Psoas muscle (tissue), 8 donors: ENCODE measurements around the gene PSPC1. TPM values are rescaled to one million over a fixed set of nuclear protein-coding genes. Genes with fewer than 3 reads are reported as not detected.
"Not testable (repeated sequence)": the region's sequence is repeated elsewhere in the genome, so short reads cannot be mapped to it uniquely, and the experiment has no call there.

ENCODE experiments used
- ATAC-seq, 4 donors: fragments of 200-7000 bp; cut with Tn5 transposase; one replicate each; pipeline ENCODE4 v1.9.1; 2020; ENCODE audit warnings: moderate library complexity in 3 of 4, mild to moderate bottlenecking in 2 of 4
- DNase-seq, 2 donors: peaks; one replicate each; pipeline ENCODE4 v3.0.0-alpha.2; 2020
- H3K27ac ChIP-seq: fragments of 200-600 bp; one replicate; pipeline ENCODE4 v1.8.0; 2022
- H3K27me3 ChIP-seq, 3 donors: fragments of 200-600 bp in 1 of 3; one replicate each; pipeline versions ENCODE4 v1.6.1 to v1.8.0; 2013 to 2022; ENCODE audit warnings: low read length in 2 of 3, mild to moderate bottlenecking in 2 of 3, moderate library complexity in 1 of 3; ENCODE audit not compliant: insufficient read depth in 3 of 3
- H3K36me3 ChIP-seq, 2 donors: fragments of 200-600 bp in 1 of 2; one replicate each; pipeline versions ENCODE4 v1.6.1 to v1.8.0; 2013 to 2022; ENCODE audit warnings: low read depth in 1 of 2, mild to moderate bottlenecking in 1 of 2, moderate library complexity in 1 of 2; ENCODE audit not compliant: insufficient read depth in 1 of 2
- H3K4me1 ChIP-seq: fragments of 200-600 bp; one replicate; pipeline ENCODE4 v1.8.0; 2022
- H3K4me3 ChIP-seq: fragments of 200-600 bp; one replicate; pipeline ENCODE4 v1.8.0; 2022; ENCODE audit warnings: mild to moderate bottlenecking
- H3K9me3 ChIP-seq: fragments of 200-600 bp; one replicate; pipeline ENCODE4 v1.8.0; 2022
- CTCF ChIP-seq: fragments of 200-600 bp; IDR thresholded peaks from one replicate; pipeline ENCODE4 v1.8.0; 2022; ENCODE audit warnings: antibody characterized with exemption
- WGBS, 3 donors: extraction: QIAGEN DNeasy Blood & Tissue Kit; methylation state at CpG; one replicate each; pipeline versions ENCODE4 v1.1.6 to v1.1.7; 2013; 5-methylcytosine and 5-hydroxymethylcytosine counted together
- intact Hi-C, 2 donors: fragments of 100-400 bp; cut with DNase I; formaldehyde crosslinking; loops; one replicate each; pipeline versions ENCODE4 v1.11.0 to v1.14.2; 2022
- polyA plus RNA-seq, 3 donors: library from polyadenylated mRNA; stranded (reverse); fragments of 200-250 nt; gene quantifications; one replicate each; pipeline ENCODE4 v1.2.3, GENCODE V29; 2013
- total RNA-seq, 4 donors: library from RNA; stranded (reverse); fragmentation: NEBNext Ultra II Directional in 2 of 4; extraction: Animal tissue kit (Norgen Biotek cat#: 25700) in 2 of 4; gene quantifications; one replicate each; pipeline versions ENCODE4 v1.2.1 to v1.2.4, GENCODE V29; 2021 to 2023
- donor health status: healthy with polysubstance abuse.
- donor health status: DM: no; HTN: no; CAD: no; lungs with moderate emphysema.
- donor health status: Bipolar disorder and iron deficiency.
- donor health status: healthy.
- donor health status: DM: yes; HTN: yes; CAD: no.
- donor health status: DM: no; HTN: no; CAD: no.
- donor health status: DM: no; HTN: no; CAD: no.
- donor health status: DM: yes; HTN: yes; CAD: no.

The PSPC1 gene
- total and polyA plus RNA-seq, 7 donors: 18.1 to 39.8 (median 24.8) TPM

DNA sequence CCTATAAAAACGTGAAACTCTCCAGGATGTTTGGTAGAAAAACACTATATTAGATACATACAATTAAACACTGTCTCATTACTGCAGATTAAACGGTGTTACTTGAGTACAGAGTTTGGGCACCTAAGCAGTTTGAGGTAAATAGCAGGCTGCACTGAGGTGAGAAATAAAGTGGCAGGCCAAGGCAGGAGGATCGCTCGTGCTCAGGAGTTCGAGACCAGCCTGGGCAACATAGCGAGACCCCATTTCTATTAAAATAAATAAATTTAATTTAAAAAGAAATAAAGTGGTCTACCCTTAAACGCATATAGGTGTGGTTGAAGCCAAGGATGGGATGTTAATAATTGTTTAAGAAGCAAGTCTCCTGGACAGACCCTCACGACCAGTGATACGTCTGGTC lies 1.2 kb downstream of the PSPC1 start:
- intact Hi-C loops: loop anchor here (5.0 to 10.0 kb wide), 3 partner anchors 81 to 173 kb away; partner anchors contain the start of genes MPHOSPH8 (in 1 of the 2), ZMYM2 (in 1 of the 2) and ZMYM5 (in 1 of the 2)
- peaks cover 9% of the 10 kb centered on the region for H3K4me1 ChIP-seq
- WGBS, 3 donors: 17 to 23% (median 19%) methylated on average over 9 of the region's 9 CpGs
- no peaks in the 10 kb centered on the region for H3K9me3 ChIP-seq
- DNase-seq (no peak), ATAC-seq (no peak)
- TF ChIP-seq CTCF: no peak
- H3K36me3 ChIP-seq: no peaks in the 10 kb centered on the region
- peak overlapping the region; percentile 97 for H3K27ac ChIP-seq
- H3K4me3 ChIP-seq: peak overlapping the region; percentile 96
- H3K27me3 ChIP-seq: no peaks in the 10 kb centered on the region

GRCh38 chr13:19780753-19781418 lies 1.9 kb downstream of the PSPC1 start:
- H3K4me3 ChIP-seq: peak overlapping the region; percentile 96
- not testable (repeated sequence) for ATAC-seq, H3K4me1 ChIP-seq, H3K36me3 ChIP-seq, DNase-seq, H3K9me3 ChIP-seq, H3K27ac ChIP-seq, H3K27me3 ChIP-seq
- intact Hi-C loops: loop anchor here (5.0 to 10.0 kb wide), 3 partner anchors 81 to 174 kb away; partner anchors contain the start of genes MPHOSPH8 (in 1 of the 2), ZMYM2 (in 1 of the 2) and ZMYM5 (in 1 of the 2)
- WGBS, 3 donors: 93 to 96% (median 95%) methylated on average over 22 of the region's 22 CpGs

- no peak overlapping the region for H3K27ac ChIP-seq
- no peak for TF ChIP-seq CTCF
- intact Hi-C loops: no loop called here
- no peaks in the 10 kb centered on the region for H3K9me3 ChIP-seq
- H3K4me3 ChIP-seq: no peak overlapping the region
- DNase-seq (no peak), ATAC-seq (no peak)
- H3K36me3 ChIP-seq: peaks cover 0 to 34% of the 10 kb centered on the region in 2 donors
- peaks cover 4% of the 10 kb centered on the region for H3K4me1 ChIP-seq
- WGBS, 3 donors: 82 to 96% (median 90%) methylated on average over 6 of the region's 6 CpGs
- H3K27me3 ChIP-seq: no peaks in the 10 kb centered on the region
Observed at GRCh38 chr13:19772306-19772705, 10.4 kb downstream of the PSPC1 start.

GRCh38 chr13:19769854-19770253 lies 12.9 kb downstream of the PSPC1 start:
- peaks cover 0 to 38% of the 10 kb centered on the region in 2 donors for H3K36me3 ChIP-seq
- 76 to 85% (median 80%) methylated on average over 2 of the region's 2 CpGs for WGBS, 3 donors
- H3K4me1 ChIP-seq: no peaks in the 10 kb centered on the region
- TF ChIP-seq CTCF: no peak
- no peak overlapping the region for H3K27ac ChIP-seq
- no peaks in the 10 kb centered on the region for H3K27me3 ChIP-seq
- no peak for DNase-seq
- intact Hi-C loops: loop anchor here in 1 of 2 donors (10.0 kb wide), 1 partner anchor 55 kb away; no protein-coding TSS in a partner anchor
- no peak for ATAC-seq
- no peaks in the 10 kb centered on the region for H3K9me3 ChIP-seq
- no peak overlapping the region for H3K4me3 ChIP-seq

- ATAC-seq (no peak), DNase-seq (no peak)
- intact Hi-C loops: loop anchor here in 1 of 2 donors (10.0 kb wide), 1 partner anchor 53 kb away; no protein-coding TSS in a partner anchor
- 89 to 96% (median 92%) methylated on average over 2 of the region's 2 CpGs for WGBS, 3 donors
- H3K4me3 ChIP-seq: no peak overlapping the region
- H3K4me1 ChIP-seq: peaks cover 7% of the 10 kb centered on the region
- peaks cover 0 to 38% of the 10 kb centered on the region in 2 donors for H3K36me3 ChIP-seq
- no peaks in the 10 kb centered on the region for H3K9me3 ChIP-seq
- H3K27me3 ChIP-seq: no peaks in the 10 kb centered on the region
- TF ChIP-seq CTCF: no peak
- no peak overlapping the region for H3K27ac ChIP-seq
Observed at GRCh38 chr13:19767966-19768365, 14.8 kb downstream of the PSPC1 start.
